Measurements from ENCODE around the gene DMD. TPM values are rescaled to one million over a fixed set of nuclear protein-coding genes. Genes with fewer than 3 reads are reported as not detected.

Gene DMD
- polyA plus RNA-seq, 1 donor from 2014 or later: 3.1 TPM

DNA sequence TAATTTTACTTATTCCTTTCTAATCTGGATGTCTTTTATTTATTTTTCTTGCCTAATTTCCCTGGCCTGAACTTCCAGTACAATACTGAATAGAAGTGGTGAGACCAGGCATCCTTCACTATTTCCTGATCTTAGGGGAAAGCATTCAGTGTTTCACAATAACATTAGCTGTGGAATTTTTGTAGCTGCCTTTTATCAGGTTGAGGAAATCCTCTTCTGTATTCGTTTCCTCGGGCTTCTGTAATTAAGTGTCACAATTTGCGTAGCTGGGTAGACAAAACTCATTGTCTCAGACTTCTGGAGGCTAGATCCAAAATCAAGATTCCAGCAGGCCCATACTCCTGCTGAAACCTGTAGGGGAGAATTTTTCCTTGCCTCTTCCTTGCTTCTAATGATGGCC is 1541.1 kb downstream of the DMD start:
- Mint-ChIP-seq H3K27me3 (peaks cover 2% of the 10 kb centered on the region), H3K4me3 (no peak overlapping the region), H3K9me3 (peaks cover 0 to 6% (median 4%) of the 10 kb centered on the region in 3 donors), H3K4me1 (no peaks in the 10 kb centered on the region), H3K27ac (no peak overlapping the region), H3K36me3 (no peaks in the 10 kb centered on the region)

DNA sequence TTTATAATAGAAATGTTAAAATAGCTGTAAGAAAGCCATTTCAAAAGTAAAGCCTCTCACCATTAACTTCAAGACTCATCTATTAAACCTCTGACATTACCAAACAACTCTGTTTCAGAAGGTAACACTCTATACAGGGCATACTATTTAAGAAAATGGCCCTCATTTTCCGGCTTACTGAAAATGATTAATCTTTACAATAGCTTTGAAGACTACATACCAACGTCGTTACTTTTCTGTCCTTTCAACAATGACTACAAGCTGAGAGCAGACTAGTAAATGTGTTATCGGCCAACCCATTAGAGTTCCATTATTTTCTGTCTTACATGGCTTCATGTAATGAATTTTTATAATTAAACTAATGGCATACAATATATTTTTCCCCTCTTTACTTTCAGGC is 1545.9 kb downstream of the DMD start:
- Mint-ChIP-seq H3K4me1 (no peaks in the 10 kb centered on the region), H3K4me3 (no peak overlapping the region), H3K36me3 (no peaks in the 10 kb centered on the region), H3K27me3 (peaks cover 3% of the 10 kb centered on the region), H3K27ac (no peak overlapping the region), H3K9me3 (peaks cover 0 to 4% (median 2%) of the 10 kb centered on the region in 3 donors)

DNA sequence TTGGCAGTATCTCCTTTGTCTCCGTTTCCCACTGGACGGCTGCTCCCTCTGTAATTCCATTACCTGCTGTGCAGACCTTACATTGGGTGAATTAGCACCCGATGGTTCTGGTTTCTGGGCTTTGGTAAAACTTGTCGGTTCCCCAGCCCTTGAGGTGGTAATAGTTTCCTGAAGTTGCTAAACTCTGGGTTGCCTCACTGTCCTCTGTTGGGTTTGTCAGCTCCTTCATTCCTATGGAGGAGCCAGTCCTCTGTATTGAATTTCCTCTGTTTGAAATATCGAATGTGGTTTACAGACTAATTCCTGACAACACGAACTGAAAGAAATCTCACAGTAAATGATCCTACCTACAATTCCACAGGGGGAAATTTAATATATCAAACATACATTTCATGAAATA is 1548.2 kb downstream of the DMD start:
- peaks cover 0 to 2% (median 0%) of the 10 kb centered on the region in 3 donors for H3K9me3 Mint-ChIP-seq
- no peaks in the 10 kb centered on the region for H3K36me3 Mint-ChIP-seq
- H3K27ac Mint-ChIP-seq: no peak overlapping the region
- H3K4me3 Mint-ChIP-seq: no peak overlapping the region
- H3K4me1 Mint-ChIP-seq: no peaks in the 10 kb centered on the region
- H3K27me3 Mint-ChIP-seq: peaks cover 2% of the 10 kb centered on the region

DNA sequence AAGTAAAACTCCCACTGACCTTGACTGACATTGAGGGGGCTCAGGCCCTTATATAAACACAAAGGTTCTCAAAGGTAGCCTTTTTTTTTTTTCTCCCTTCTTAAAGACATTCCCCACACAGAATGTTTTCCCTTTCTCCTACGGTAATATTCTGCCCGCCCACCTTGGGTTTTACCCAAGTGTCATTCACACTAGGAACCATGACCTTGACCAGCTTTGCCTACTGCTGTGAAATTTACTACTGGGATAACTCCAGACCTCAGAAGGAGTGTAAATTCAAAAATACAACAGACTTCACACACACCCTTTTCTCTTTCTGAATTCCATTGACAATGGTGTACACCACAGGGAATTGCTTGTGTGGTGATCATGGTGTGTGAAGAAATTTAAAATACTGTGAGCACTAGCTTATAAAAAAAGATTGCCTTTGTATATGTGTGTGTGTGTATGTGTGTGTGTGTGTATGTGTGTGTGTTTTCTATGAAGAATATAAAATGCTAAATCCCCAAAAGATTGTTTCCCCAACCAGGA is 1550.0 kb downstream of the DMD start:
- H3K4me3 Mint-ChIP-seq: no peak overlapping the region
- H3K36me3 Mint-ChIP-seq: no peaks in the 10 kb centered on the region
- no peak overlapping the region for H3K27ac Mint-ChIP-seq
- no peaks in the 10 kb centered on the region for H3K4me1 Mint-ChIP-seq
- H3K27me3 Mint-ChIP-seq: peaks cover 2% of the 10 kb centered on the region
- H3K9me3 Mint-ChIP-seq: peaks cover 0 to 2% (median 0%) of the 10 kb centered on the region in 3 donors

DNA sequence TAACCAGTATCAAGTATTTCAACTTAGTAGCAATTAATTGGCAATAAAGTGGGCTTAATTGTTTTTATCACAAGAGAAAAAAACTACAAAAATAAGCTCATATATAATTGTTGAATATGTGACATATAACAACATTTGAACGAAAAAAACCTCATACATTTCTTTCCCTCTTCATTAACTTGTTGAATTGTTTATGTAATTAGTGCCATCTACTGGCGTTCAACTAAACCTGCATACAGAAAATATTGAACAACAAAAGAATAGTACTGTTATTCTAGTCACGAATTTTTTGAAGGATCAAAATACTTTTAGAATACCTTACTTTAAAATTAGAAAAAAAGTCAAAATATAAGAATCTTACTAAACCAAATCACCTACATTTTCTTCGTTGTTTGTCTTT is 1553.0 kb downstream of the DMD start:
- Mint-ChIP-seq H3K27ac (no peak overlapping the region), H3K9me3 (no peaks in the 10 kb centered on the region), H3K27me3 (no peaks in the 10 kb centered on the region), H3K4me1 (no peaks in the 10 kb centered on the region), H3K36me3 (no peaks in the 10 kb centered on the region), H3K4me3 (no peak overlapping the region)

DNA sequence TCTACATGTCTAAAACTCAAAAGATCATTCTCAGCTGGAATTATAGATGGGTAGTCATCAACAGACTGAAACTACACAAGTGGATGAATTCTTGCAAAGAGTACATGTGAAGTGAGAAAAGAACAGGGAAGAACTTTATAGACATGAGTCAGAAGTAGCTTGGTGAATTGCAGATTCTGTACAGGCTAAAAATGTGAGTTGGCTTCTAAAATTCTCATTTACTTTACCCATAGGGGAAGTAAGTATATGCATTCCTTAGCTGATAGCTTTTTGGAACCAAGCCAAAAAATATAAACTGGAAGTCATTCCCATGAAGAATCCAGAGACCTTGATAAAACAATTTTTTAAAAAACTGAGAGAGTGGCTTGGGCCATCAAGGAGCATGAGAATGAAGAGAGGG is 1555.3 kb downstream of the DMD start:
- H3K9me3 Mint-ChIP-seq: peaks cover 0 to 1% (median 0%) of the 10 kb centered on the region in 3 donors
- H3K36me3 Mint-ChIP-seq: no peaks in the 10 kb centered on the region
- no peaks in the 10 kb centered on the region for H3K4me1 Mint-ChIP-seq
- no peak overlapping the region for H3K4me3 Mint-ChIP-seq
- H3K27ac Mint-ChIP-seq: no peak overlapping the region
- no peaks in the 10 kb centered on the region for H3K27me3 Mint-ChIP-seq

DNA sequence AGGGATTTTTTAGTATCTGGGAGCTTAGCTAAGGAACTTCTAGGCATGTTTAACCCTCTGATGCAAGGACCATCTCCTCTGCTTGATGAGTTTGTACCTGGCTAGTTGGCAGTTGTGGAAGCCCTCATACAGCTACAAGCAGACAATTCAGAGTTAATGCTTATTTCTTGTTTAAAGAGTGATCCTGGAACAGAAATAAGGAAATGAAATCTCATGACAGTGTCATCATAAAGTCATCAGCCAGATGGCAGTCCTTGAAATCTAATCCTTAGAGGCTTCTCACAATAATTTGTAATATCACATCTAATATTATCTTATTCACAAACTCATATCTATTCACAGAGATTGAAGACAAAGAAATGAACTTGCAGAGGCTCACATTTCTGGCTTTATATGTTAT is 1557.9 kb downstream of the DMD start:
- H3K36me3 Mint-ChIP-seq: no peaks in the 10 kb centered on the region
- no peaks in the 10 kb centered on the region for H3K27me3 Mint-ChIP-seq
- H3K4me1 Mint-ChIP-seq: no peaks in the 10 kb centered on the region
- H3K4me3 Mint-ChIP-seq: no peak overlapping the region
- H3K27ac Mint-ChIP-seq: no peak overlapping the region
- H3K9me3 Mint-ChIP-seq: peaks cover 0 to 1% (median 0%) of the 10 kb centered on the region in 3 donors

DNA sequence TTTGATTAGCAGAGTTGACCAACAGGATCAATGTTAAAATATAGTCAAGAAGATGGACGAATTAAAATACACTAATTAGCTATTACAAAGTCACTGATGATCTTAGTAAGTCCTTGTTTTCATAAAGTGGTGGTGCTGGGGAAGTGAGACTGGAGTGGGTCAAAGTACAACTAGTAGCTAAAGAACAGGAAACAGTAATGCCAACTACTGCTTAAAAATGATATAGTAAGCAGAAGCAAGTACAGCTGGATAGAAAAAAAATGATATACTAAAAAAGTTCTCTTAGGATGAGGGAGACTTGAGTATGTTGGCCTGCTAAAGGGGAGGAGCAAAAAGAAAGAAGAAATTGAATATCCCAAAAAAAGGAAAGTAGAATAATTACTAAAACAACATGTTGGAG is 1558.7 kb downstream of the DMD start:
- no peaks in the 10 kb centered on the region for H3K36me3 Mint-ChIP-seq
- H3K27ac Mint-ChIP-seq: no peak overlapping the region
- H3K4me3 Mint-ChIP-seq: no peak overlapping the region
- no peaks in the 10 kb centered on the region for H3K4me1 Mint-ChIP-seq
- H3K27me3 Mint-ChIP-seq: no peaks in the 10 kb centered on the region
- H3K9me3 Mint-ChIP-seq: peaks cover 0 to 1% (median 0%) of the 10 kb centered on the region in 3 donors

DNA sequence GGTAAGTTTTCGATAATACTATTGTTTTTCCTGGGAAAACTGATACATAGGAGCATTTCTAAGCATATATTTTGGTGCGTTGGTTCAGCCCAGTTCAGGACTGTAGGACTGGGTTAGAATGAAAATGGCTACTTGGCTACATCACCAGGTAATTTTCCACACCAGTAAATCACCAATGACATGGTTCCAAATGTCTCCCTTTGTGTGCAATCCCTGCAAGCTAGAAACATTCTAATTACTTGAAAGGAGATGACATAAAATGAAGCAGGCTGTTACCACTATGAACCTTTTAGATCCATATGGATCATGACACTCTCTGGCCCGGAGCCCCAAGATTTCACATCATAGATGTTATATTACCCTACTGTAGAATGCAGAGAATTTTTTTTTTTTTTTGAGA is 1562.1 kb downstream of the DMD start:
- Mint-ChIP-seq H3K4me1 (no peaks in the 10 kb centered on the region), H3K36me3 (no peaks in the 10 kb centered on the region), H3K9me3 (peaks cover 0 to 1% (median 0%) of the 10 kb centered on the region in 3 donors), H3K27me3 (no peaks in the 10 kb centered on the region), H3K4me3 (no peak overlapping the region), H3K27ac (no peak overlapping the region)

DNA sequence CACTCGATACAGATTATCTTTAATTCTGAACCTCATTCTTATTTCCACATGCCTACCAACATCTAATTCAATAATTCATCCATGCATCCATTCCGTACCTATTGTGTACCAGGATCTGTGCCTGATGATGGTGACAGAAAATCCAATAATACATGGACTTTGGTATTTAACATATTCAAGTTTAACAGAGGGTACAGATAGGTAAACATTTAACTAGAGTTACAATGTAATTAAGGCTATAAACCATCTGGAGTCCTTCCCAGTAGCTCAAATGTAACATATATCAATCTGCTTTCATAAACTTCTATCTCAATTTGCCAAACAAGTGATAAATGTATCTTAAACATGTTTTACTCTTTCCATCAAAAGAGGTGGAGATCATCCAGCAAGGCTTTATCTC is 1578.0 kb downstream of the DMD start:
- Mint-ChIP-seq H3K27ac (peak overlapping the region in 1 of 3 donors; percentile 8), H3K4me1 (no peaks in the 10 kb centered on the region), H3K9me3 (no peaks in the 10 kb centered on the region)

DNA sequence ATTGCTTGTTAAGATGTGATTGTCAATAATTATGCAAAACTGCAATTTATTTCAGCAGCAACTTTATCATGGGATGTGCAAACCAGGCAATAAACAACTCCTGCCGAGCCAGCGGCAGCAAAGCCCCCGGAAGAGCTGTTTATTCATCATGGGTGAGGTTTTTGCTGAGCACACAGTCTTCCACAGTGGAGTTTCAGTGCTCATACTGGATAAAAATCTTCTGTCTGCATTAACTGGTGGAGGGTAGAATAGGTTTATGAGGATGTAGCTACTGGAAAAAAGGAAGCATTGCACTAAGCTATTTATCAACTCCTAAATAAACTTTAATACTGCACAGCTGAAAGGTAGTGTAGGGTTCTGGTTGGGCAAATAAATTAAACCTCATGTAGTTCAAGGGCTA is 1582.2 kb downstream of the DMD start:
- Mint-ChIP-seq H3K27me3 (peaks cover 3% of the 10 kb centered on the region), H3K36me3 (no peaks in the 10 kb centered on the region), H3K27ac (no peak overlapping the region), H3K4me1 (no peaks in the 10 kb centered on the region), H3K4me3 (no peak overlapping the region), H3K9me3 (peaks cover 0 to 4% (median 0%) of the 10 kb centered on the region in 3 donors)

More for the DNA sequence above, 1578.0 kb downstream of the DMD start:
- Mint-ChIP-seq H3K36me3 (no peaks in the 10 kb centered on the region), H3K27me3 (peaks cover 5% of the 10 kb centered on the region), H3K4me3 (no peak overlapping the region)

DNA sequence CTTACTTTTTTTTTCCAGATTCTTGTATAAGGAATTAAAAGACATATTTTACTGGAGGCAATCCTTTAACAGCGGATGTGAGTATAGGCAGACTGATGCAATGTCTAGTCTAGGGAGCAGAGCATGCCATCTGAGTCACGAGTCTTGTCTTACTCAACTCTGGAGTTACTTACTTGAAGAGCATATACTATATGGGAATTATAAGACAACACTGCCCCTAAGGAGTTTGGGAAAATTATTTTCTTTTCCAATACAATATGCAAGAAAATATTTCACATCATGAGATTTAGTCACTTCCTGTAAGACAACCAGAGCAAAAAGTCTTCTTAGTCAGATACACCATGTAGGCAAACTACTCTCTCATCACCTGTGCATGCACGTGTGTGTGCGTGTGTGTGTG is 1602.2 kb downstream of the DMD start:
- Mint-ChIP-seq H3K9me3 (no peaks in the 10 kb centered on the region), H3K27me3 (no peaks in the 10 kb centered on the region), H3K4me1 (no peaks in the 10 kb centered on the region), H3K4me3 (no peak overlapping the region), H3K27ac (no peak overlapping the region), H3K36me3 (no peaks in the 10 kb centered on the region)

DNA sequence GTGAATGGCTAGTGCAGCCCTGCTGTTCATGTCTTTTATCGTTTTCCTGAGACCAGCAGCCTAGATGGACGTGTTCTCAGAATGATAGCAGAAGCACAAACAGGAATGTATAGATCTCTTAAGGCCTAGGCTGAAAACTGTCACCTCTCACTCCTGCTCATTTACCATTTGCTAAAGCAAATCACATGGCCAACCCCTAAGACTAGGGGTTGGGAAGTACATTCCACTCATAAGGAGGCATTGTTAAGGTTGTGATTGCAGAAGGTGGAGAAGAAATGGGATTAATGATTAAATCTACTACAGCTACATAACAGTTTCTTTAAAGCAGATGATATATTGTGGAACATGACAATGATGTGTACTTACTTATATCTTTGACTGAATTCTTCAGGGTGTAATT is 1602.7 kb downstream of the DMD start:
- Mint-ChIP-seq H3K4me3 (no peak overlapping the region), H3K9me3 (no peaks in the 10 kb centered on the region), H3K27me3 (no peaks in the 10 kb centered on the region), H3K27ac (no peak overlapping the region), H3K36me3 (no peaks in the 10 kb centered on the region), H3K4me1 (no peaks in the 10 kb centered on the region)

DNA sequence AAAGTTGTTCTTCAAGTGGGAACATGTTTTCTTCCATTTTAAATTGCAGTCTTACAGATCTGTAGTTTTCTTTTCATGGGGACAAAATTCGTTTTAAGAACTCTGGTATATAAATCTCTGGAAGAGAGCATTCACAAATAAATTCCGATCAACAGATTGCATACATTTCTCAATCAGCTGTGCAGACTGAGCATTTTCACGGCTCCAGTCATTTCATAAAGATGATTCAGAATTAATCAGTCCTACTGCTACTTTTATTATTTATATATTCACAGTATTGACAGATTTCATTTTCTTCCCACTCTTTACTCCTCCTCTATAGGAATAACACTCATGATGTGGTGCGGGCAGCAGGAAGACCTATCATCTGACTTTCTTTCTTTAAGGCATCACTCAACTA is 1604.6 kb downstream of the DMD start:
- no peaks in the 10 kb centered on the region for H3K4me1 Mint-ChIP-seq
- H3K4me3 Mint-ChIP-seq: no peak overlapping the region
- H3K27me3 Mint-ChIP-seq: no peaks in the 10 kb centered on the region
- H3K27ac Mint-ChIP-seq: no peak overlapping the region
- no peaks in the 10 kb centered on the region for H3K36me3 Mint-ChIP-seq
- H3K9me3 Mint-ChIP-seq: no peaks in the 10 kb centered on the region

DNA sequence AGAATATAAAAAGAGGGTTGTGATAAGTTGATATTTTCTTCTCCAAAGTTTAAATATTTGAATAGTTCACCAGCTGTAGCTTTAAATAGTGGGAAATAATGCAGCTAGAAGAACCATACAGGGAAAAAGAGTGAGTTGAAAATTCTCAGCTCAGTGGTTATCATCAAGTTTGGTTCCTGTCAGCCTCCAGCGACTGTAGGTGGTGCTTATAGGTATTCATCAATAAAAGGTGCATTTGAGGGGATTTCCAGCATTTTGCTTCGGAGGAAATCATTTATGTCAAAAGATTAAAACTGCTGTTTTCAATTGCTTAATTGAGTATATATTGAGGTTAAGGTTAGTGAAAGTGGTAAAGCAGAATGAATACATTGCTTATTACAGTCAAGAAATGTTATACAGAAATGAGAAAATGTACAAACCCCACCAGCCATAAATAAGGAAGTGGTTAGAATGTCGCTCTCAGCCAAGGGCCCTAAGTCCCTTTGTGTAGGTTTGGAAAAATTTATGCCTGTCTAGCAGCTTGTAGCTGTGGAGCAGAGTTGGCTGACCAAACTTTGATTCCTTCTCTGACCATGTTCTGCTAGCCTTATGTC is 1606.6 kb downstream of the DMD start:
- H3K9me3 Mint-ChIP-seq: no peaks in the 10 kb centered on the region
- no peaks in the 10 kb centered on the region for H3K4me1 Mint-ChIP-seq
- no peak overlapping the region for H3K4me3 Mint-ChIP-seq
- no peak overlapping the region for H3K27ac Mint-ChIP-seq
- H3K27me3 Mint-ChIP-seq: no peaks in the 10 kb centered on the region
- H3K36me3 Mint-ChIP-seq: no peaks in the 10 kb centered on the region

DNA sequence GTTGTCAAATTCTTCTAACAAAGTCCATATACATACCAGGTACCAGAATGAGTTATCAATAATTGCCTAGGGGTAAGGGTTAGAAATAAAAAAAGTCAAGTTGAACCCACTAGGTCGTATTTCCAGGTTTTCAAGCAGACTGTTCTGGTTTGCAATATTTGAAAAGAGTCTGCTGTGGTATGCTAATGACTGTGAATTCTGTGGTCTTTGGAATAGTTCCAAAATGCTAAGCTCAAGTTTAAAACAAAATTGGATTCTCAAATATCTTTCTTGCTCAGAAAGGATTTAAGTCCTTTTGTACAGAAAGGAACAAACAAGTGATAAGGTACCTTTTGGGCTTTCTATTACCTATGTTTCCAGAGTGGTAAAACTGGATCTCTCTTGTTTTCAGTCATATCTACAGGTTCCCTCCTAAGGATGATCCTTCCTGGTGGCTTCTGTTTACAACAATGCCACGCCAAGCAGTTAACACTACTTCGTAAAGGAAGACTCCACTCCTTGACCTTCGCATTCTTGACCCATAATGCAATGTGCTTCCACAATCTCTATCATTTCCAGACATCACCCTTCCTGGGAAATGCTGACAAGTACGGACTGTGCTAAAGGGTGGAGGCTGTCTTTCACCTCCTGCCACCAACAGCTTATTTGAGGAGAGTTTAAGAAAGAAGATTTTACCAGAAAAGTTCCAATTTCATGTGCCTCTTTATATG is 1607.8 kb downstream of the DMD start:
- Mint-ChIP-seq H3K27me3 (no peaks in the 10 kb centered on the region), H3K4me3 (no peak overlapping the region), H3K27ac (no peak overlapping the region), H3K4me1 (no peaks in the 10 kb centered on the region), H3K36me3 (no peaks in the 10 kb centered on the region), H3K9me3 (no peaks in the 10 kb centered on the region)
